ENCODE measurements around the gene NME9. TPM values are rescaled to one million over a fixed set of nuclear protein-coding genes. Genes with fewer than 3 reads are reported as not detected.

Gene NME9
- total RNA-seq, 1 donor from 2014 or later = not detected

GRCh38 chr3:138336454-138336999, 6.9 kb upstream of the NME9 start:
- no peaks in the 10 kb centered on the region for H3K36me3 ChIP-seq (ENCODE audit: control insufficient read depth, insufficient read depth, low read length)
- no peak for TF ChIP-seq CTCF (IDR thresholded peaks at IDR 0.05; ENCODE audit: insufficient read depth, low read length, severe bottlenecking)
- FAIRE-seq (no peak), DNase-seq (ENCODE audit: low read depth) (no peak)
- peaks cover 2% of the 10 kb centered on the region for H3K27me3 ChIP-seq (ENCODE audit: control insufficient read depth, insufficient read depth, low read length)
- no peak overlapping the region for H3K4me3 ChIP-seq (ENCODE audit: low read depth, low read length)

- FAIRE-seq (no peak), DNase-seq (ENCODE audit: low read depth) (no peak)
- Histone ChIP-seq H3K27me3 (ENCODE audit: control insufficient read depth, insufficient read depth, low read length) (peaks cover 2% of the 10 kb centered on the region), H3K4me3 (ENCODE audit: low read depth, low read length) (no peak overlapping the region), H3K36me3 (ENCODE audit: control insufficient read depth, insufficient read depth, low read length) (no peaks in the 10 kb centered on the region)
- no peak for TF ChIP-seq CTCF (IDR thresholded peaks at IDR 0.05; ENCODE audit: insufficient read depth, low read length, severe bottlenecking)
These were observed 5.0 kb upstream of the NME9 start for GRCh38 chr3:138334608-138335007.

- Histone ChIP-seq H3K36me3 (ENCODE audit: control insufficient read depth, insufficient read depth, low read length) (no peaks in the 10 kb centered on the region), H3K4me3 (ENCODE audit: low read depth, low read length) (no peak overlapping the region), H3K27me3 (ENCODE audit: control insufficient read depth, insufficient read depth, low read length) (no peaks in the 10 kb centered on the region)
- DNase-seq (ENCODE audit: low read depth) (peak; percentile 47), FAIRE-seq (no peak)
- TF ChIP-seq CTCF (IDR thresholded peaks at IDR 0.05; ENCODE audit: insufficient read depth, low read length, severe bottlenecking) = peak; percentile 43
These were observed 2.9 kb upstream of the NME9 start for GRCh38 chr3:138332472-138333073.

- Histone ChIP-seq H3K36me3 (ENCODE audit: control insufficient read depth, insufficient read depth, low read length) (no peaks in the 10 kb centered on the region), H3K4me3 (ENCODE audit: low read depth, low read length) (no peak overlapping the region), H3K27me3 (ENCODE audit: control insufficient read depth, insufficient read depth, low read length) (no peaks in the 10 kb centered on the region)
- no peak for TF ChIP-seq CTCF (IDR thresholded peaks at IDR 0.05; ENCODE audit: insufficient read depth, low read length, severe bottlenecking)
- no peak for DNase-seq (ENCODE audit: low read depth)
- FAIRE-seq = peak; percentile 36
These were observed 1.7 kb upstream of the NME9 start for GRCh38 chr3:138331143-138331894.

GRCh38 chr3:138329984-138330293, 288 bp upstream of the NME9 start:
- FAIRE-seq (no peak), DNase-seq (ENCODE audit: low read depth) (no peak)
- Histone ChIP-seq H3K27me3 (ENCODE audit: control insufficient read depth, insufficient read depth, low read length) (no peaks in the 10 kb centered on the region), H3K36me3 (ENCODE audit: control insufficient read depth, insufficient read depth, low read length) (no peaks in the 10 kb centered on the region), H3K4me3 (ENCODE audit: low read depth, low read length) (peak overlapping the region; percentile 47)
- TF ChIP-seq CTCF (IDR thresholded peaks at IDR 0.05; ENCODE audit: insufficient read depth, low read length, severe bottlenecking) = no peak
